H1 (cell line): ENCODE data around the gene RPS3. TPM values are rescaled to one million over a fixed set of nuclear protein-coding genes. Genes with fewer than 3 reads are reported as not detected.

Experiments
- CTCF ChIA-PET: fragments of 300-600 bp; sonication (Branson Sonifier 250); formaldehyde crosslinking; loops from one replicate; lab custom pipeline; 2021; ENCODE audit not compliant: partially characterized antibody; lab: Charles Lee
- POLR2A ChIA-PET: fragments of 300-600 bp; sonication (Branson Sonifier 250); formaldehyde crosslinking; loops from one replicate; lab custom pipeline; 2021; ENCODE audit warnings: inconsistent platforms; ENCODE audit not compliant: partially characterized antibody; lab: Charles Lee
- DNase-seq, 2 experiments: peaks; one replicate each; pipeline versions ENCODE4 v3.0.0 to v3.0.0-alpha.2; 2010 to 2022; ENCODE audit warnings: low spot score in 2 of 2, low read depth in 1 of 2, mixed read lengths in 1 of 2
- FAIRE-seq: peaks from 2 replicates; lab custom pipeline; 2011; peaks lifted over from hg19 to GRCh38; lab: Jason Lieb, UNC
- H2AFZ ChIP-seq: 2 replicates; pipeline ENCODE4 v1.8.1; 2012; ENCODE audit warnings: low read length, inconsistent platforms
- H2AK5ac ChIP-seq: 2 replicates; pipeline ENCODE4 v1.6.1; 2013; ENCODE audit warnings: low read depth, low read length
- H2BK120ac ChIP-seq: replicated peaks from 2 replicates; pipeline ENCODE3; 2013; ENCODE audit warnings: low read depth, low read length, inconsistent platforms
- H2BK12ac ChIP-seq: 2 replicates; pipeline ENCODE4 v1.6.1; 2013; ENCODE audit warnings: low read depth, low read length
- H2BK15ac ChIP-seq: 2 replicates; pipeline ENCODE4 v1.6.1; 2013; ENCODE audit warnings: low read length
- H2BK20ac ChIP-seq: 2 replicates; pipeline ENCODE4 v1.6.1; 2013; ENCODE audit warnings: low read length
- H2BK5ac ChIP-seq: 2 replicates; pipeline ENCODE4 v1.6.1; 2013; ENCODE audit warnings: low read depth, low read length
- H3K14ac ChIP-seq: 2 replicates; pipeline ENCODE4 v1.6.1; 2013; ENCODE audit warnings: inconsistent platforms; ENCODE audit not compliant: insufficient read length
- H3K18ac ChIP-seq: 2 replicates; pipeline ENCODE4 v1.6.1; 2013; ENCODE audit warnings: low read length; ENCODE audit errors: extremely low read depth
- H3K23ac ChIP-seq: 2 replicates; pipeline ENCODE4 v1.6.1; 2013; ENCODE audit warnings: inconsistent platforms; ENCODE audit not compliant: insufficient read length
- H3K23me2 ChIP-seq: 2 replicates; pipeline ENCODE4 v1.6.1; 2013; ENCODE audit warnings: low read depth, low read length
- H3K27ac ChIP-seq: 2 replicates; pipeline ENCODE4 v1.6.1; 2011; ENCODE audit warnings: low read depth, low read length, inconsistent platforms
- H3K27me3 ChIP-seq, 4 experiments: replicated peaks in 1 of 4; 1 replicate in 1 of 4; 2 replicates in 3 of 4; pipeline versions ENCODE4 v1.6.1 to v1.8.1; 2011 to 2013; ENCODE audit warnings: low read length in 3 of 4, mild to moderate bottlenecking in 3 of 4, inconsistent platforms in 2 of 4, mixed read lengths in 2 of 4, moderate library complexity in 1 of 4; ENCODE audit not compliant: control insufficient read depth in 3 of 4, insufficient read depth in 3 of 4; ENCODE audit errors: extremely low read depth in 1 of 4
- H3K36me3 ChIP-seq, 4 experiments: 2 replicates each; pipeline versions ENCODE4 v1.6.1 to v1.8.1; 2011 to 2013; ENCODE audit warnings: mild to moderate bottlenecking in 4 of 4, low read length in 3 of 4, moderate library complexity in 2 of 4, control low read depth in 1 of 4, inconsistent platforms in 1 of 4; ENCODE audit not compliant: insufficient read depth in 4 of 4, control insufficient read depth in 2 of 4
- H3K4ac ChIP-seq: replicated peaks from 2 replicates; pipeline ENCODE3; 2013; ENCODE audit warnings: low read length, low read depth, mixed read lengths, inconsistent platforms; ENCODE audit not compliant: insufficient read length
- H3K4me1 ChIP-seq, 4 experiments: replicated peaks in 1 of 4; 1 replicate in 1 of 4; 2 replicates in 3 of 4; pipeline versions ENCODE4 v1.6.1 to v1.8.1; 2011 to 2013; ENCODE audit warnings: low read length in 3 of 4, inconsistent platforms in 2 of 4, mixed read lengths in 1 of 4; ENCODE audit not compliant: insufficient read depth in 4 of 4, control insufficient read depth in 3 of 4
- H3K4me2 ChIP-seq, 2 experiments: 2 replicates each; pipeline versions ENCODE4 v1.6.1 to v1.8.1; 2011 to 2013; ENCODE audit warnings: low read depth in 2 of 2, low read length in 2 of 2, control low read depth in 1 of 2, inconsistent platforms in 1 of 2, mild to moderate bottlenecking in 1 of 2; ENCODE audit not compliant: insufficient read depth in 1 of 2
- H3K4me3 ChIP-seq, 4 experiments: fragments of 200-600, 300-600 bp in 1 of 4; sonication (generic), shearing (Covaris generic), sonication (Bioruptor Twin) in 1 of 4; 2 replicates each; pipeline versions ENCODE4 v1.5.1 to v1.8.1; 2011 to 2016; ENCODE audit warnings: low read length in 4 of 4, low read depth in 3 of 4, control low read depth in 2 of 4, inconsistent platforms in 2 of 4, mild to moderate bottlenecking in 2 of 4, mixed read lengths in 1 of 4, moderate library complexity in 1 of 4; ENCODE audit not compliant: insufficient read depth in 2 of 4; ENCODE audit errors: extremely low read depth in 1 of 4
- H3K56ac ChIP-seq: replicated peaks from 2 replicates; pipeline ENCODE3; 2013; ENCODE audit warnings: low read depth, mild to moderate bottlenecking, mixed read lengths, low read length, inconsistent platforms; ENCODE audit not compliant: insufficient read length
- H3K79me1 ChIP-seq: 2 replicates; pipeline ENCODE4 v1.6.1; 2013; ENCODE audit warnings: low read depth, low read length, control low read depth
- H3K79me2 ChIP-seq, 2 experiments: 2 replicates each; pipeline versions ENCODE4 v1.6.1 to v1.8.1; 2012 to 2013; ENCODE audit warnings: low read length in 2 of 2, mild to moderate bottlenecking in 2 of 2, inconsistent platforms in 1 of 2; ENCODE audit not compliant: insufficient read depth in 2 of 2, control insufficient read depth in 1 of 2
- H3K9ac ChIP-seq, 4 experiments: replicated peaks in 1 of 4; 1 replicate in 1 of 4; 2 replicates in 3 of 4; pipeline versions ENCODE4 v1.6.1 to v1.8.1; 2011 to 2013; ENCODE audit warnings: low read depth in 3 of 4, low read length in 3 of 4, control low read depth in 2 of 4, mild to moderate bottlenecking in 2 of 4, moderate library complexity in 2 of 4, inconsistent platforms in 1 of 4; ENCODE audit errors: extremely low read depth in 1 of 4
- H3K9me3 ChIP-seq, 2 experiments: 2 replicates each; pipeline versions ENCODE4 v1.6.1 to v1.8.1; 2012 to 2013; ENCODE audit warnings: mild to moderate bottlenecking in 2 of 2, moderate library complexity in 2 of 2, control low read depth in 1 of 2, inconsistent platforms in 1 of 2, low read depth in 1 of 2, low read length in 1 of 2, mixed read lengths in 1 of 2; ENCODE audit not compliant: insufficient read depth in 2 of 2
- H4K20me1 ChIP-seq, 2 experiments: replicated peaks in 1 of 2; 2 replicates each; pipeline versions ENCODE3 to v1.8.1; 2011 to 2013; ENCODE audit warnings: inconsistent platforms in 2 of 2, low read length in 2 of 2, mild to moderate bottlenecking in 1 of 2; ENCODE audit not compliant: insufficient read depth in 2 of 2, control insufficient read depth in 1 of 2
- H4K5ac ChIP-seq: 2 replicates; pipeline ENCODE4 v1.6.1; 2013; ENCODE audit warnings: low read length, low read depth, mixed read lengths, inconsistent platforms; ENCODE audit not compliant: insufficient read length
- H4K8ac ChIP-seq: 2 replicates; pipeline ENCODE4 v1.8.0; 2013; ENCODE audit warnings: mild to moderate bottlenecking, moderate library complexity, low read length, inconsistent platforms; ENCODE audit not compliant: insufficient read depth; ENCODE audit errors: extremely low read depth
- H4K91ac ChIP-seq: replicated peaks from 2 replicates; pipeline ENCODE3; 2013; ENCODE audit warnings: low read length, mixed read lengths, inconsistent platforms; ENCODE audit not compliant: insufficient read length
- NRF1 ChIP-seq: IDR thresholded peaks from 2 replicates; pipeline ENCODE4 v1.6.1; 2011; ENCODE audit warnings: mild to moderate bottlenecking, low read depth, low read length, improper control_type of control experiment
- SP1 ChIP-seq: IDR thresholded peaks from 2 replicates; pipeline ENCODE4 v1.6.1; 2011; ENCODE audit warnings: low read depth, low read length
- WGBS, 2 experiments: shearing (Covaris generic) in 1 of 2; methylation state at CpG; one replicate each; pipeline versions ENCODE4 v1.1.6 to v1.1.7; 2013 to 2015; ENCODE audit warnings: low lambda C conversion rate in 2 of 2, mixed read lengths in 2 of 2, inconsistent platforms in 1 of 2, low coverage in 1 of 2, missing lambda C conversion rate in 1 of 2; ENCODE audit not compliant: insufficient replicate concordance in 2 of 2, insufficient coverage in 1 of 2, insufficient read length in 1 of 2; ENCODE audit errors: extremely low coverage in 1 of 2, missing lambda C conversion rate in 1 of 2; 5-methylcytosine and 5-hydroxymethylcytosine counted together
- polyA plus RNA-seq, 7 experiments: library from polyadenylated mRNA; depleted of rRNA in 3 of 7; stranded (reverse) in 5 of 7; unstranded in 2 of 7; fragments of >200 nt in 5 of 7; fragments of 200-250 nt in 2 of 7; gene quantifications; 1 replicate in 5 of 7; 2 replicates in 1 of 7; 4 replicates in 1 of 7; pipeline versions ENCODE4 v1.2.1 to v1.2.3, GENCODE V29; 2011 to 2013; ENCODE audit warnings: missing spikeins in 2 of 7, mixed read lengths in 2 of 7
- total RNA-seq: library from RNA; stranded (reverse); fragmentation: NEBNext Ultra II Directional; extraction: Animal tissue kit (Norgen Biotek cat#: 25700); gene quantifications from 2 replicates; pipeline ENCODE4 v1.2.1, GENCODE V29; 2021

The RPS3 gene
- total and polyA plus RNA-seq, 2 of the 8 experiments (the other 6 are each of a cell fraction or from before 2014, with no cell fraction given) = 3,813 to 4,194 TPM

GRCh38 chr11:75375626-75376025, 23.7 kb upstream of the RPS3 start:
- H4K8ac ChIP-seq = no peak overlapping the region
- H3K27me3 ChIP-seq = no peaks in the 10 kb centered on the region; a peak in 1 of 7 replicates
- TF ChIP-seq NRF1 (no peak), SP1 (no peak)
- CTCF ChIA-PET = interaction anchor here (0.6 to 16.6 kb wide), 11 partner anchors 13 to 98 kb away, joined by 3 to 327 read pairs (median 4); no protein-coding TSS in a partner anchor
- DNase-seq (no peak), FAIRE-seq (no peak)
- H3K18ac ChIP-seq = no peak overlapping the region
- no peaks in the 10 kb centered on the region for H3K23me2 ChIP-seq
- no peaks in the 10 kb centered on the region for H3K79me1 ChIP-seq
- H4K5ac ChIP-seq = no peak overlapping the region
- H3K56ac ChIP-seq = no peak overlapping the region
- peak overlapping the region; percentile 23 for H3K14ac ChIP-seq
- H2BK12ac ChIP-seq = no peak overlapping the region; the same call in 1 of the 2 replicates
- no peak overlapping the region for H3K4ac ChIP-seq
- H3K9me3 ChIP-seq = no peaks in the 10 kb centered on the region
- H3K4me2 ChIP-seq = no peak overlapping the region
- no peak overlapping the region for H2AFZ ChIP-seq
- H2BK15ac ChIP-seq = no peak overlapping the region
- POLR2A ChIA-PET = interaction anchor here (1.5 to 1.7 kb wide), 2 partner anchors 25 to 29 kb away, joined by 3 to 6 read pairs; no protein-coding TSS in a partner anchor
- H3K23ac ChIP-seq = no peak overlapping the region
- H2BK5ac ChIP-seq = peak overlapping the region; percentile 5; the same call in 1 of the 2 replicates
- 84% methylated on average over 8 of the region's 8 CpGs; no CpG with 5 or more reads in 1 of the 2 experiments for WGBS, 2 experiments
- H4K20me1 ChIP-seq = no peaks in the 10 kb centered on the region
- peak overlapping the region; percentile 65 for H4K91ac ChIP-seq
- H3K27ac ChIP-seq = no peak overlapping the region
- H3K9ac ChIP-seq = no peak overlapping the region
- no peak overlapping the region for H2AK5ac ChIP-seq
- no peaks in the 10 kb centered on the region for H3K36me3 ChIP-seq
- no peaks in the 10 kb centered on the region for H3K4me1 ChIP-seq
- H2BK120ac ChIP-seq = no peak overlapping the region
- no peaks in the 10 kb centered on the region for H3K79me2 ChIP-seq
- H3K4me3 ChIP-seq = no peak overlapping the region
- H2BK20ac ChIP-seq = no peak overlapping the region
